ENCODE results near the gene CABLES2.

CABLES2 gene

GRCh38 chr20:62362590-62362940, 44.5 kb downstream of the CABLES2 start:
- DNase-seq (ENCODE audit: low read depth in 2 of 2): no peak
- no peak overlapping the region for H3K4me3 ChIP-seq (replicated peaks in 1 of 2; ENCODE audit: low read depth in 2 of 2, low read length in 2 of 2)
- TF ChIP-seq CTCF (IDR thresholded peaks at IDR 0.05; ENCODE audit: low read depth, low read length): no peak

GRCh38 chr20:62361799-62362589, 45.1 kb downstream of the CABLES2 start:
- TF ChIP-seq CTCF (IDR thresholded peaks at IDR 0.05; ENCODE audit: low read depth, low read length): no peak
- no peak for DNase-seq (ENCODE audit: low read depth in 2 of 2)
- H3K4me3 ChIP-seq (replicated peaks in 1 of 2; ENCODE audit: low read depth in 2 of 2, low read length in 2 of 2): no peak overlapping the region

GRCh38 chr20:62360854-62361798, 46.0 kb downstream of the CABLES2 start:
- H3K4me3 ChIP-seq (replicated peaks in 1 of 2; ENCODE audit: low read depth in 2 of 2, low read length in 2 of 2): no peak overlapping the region
- TF ChIP-seq CTCF (IDR thresholded peaks at IDR 0.05; ENCODE audit: low read depth, low read length): no peak
- peak in 1 of 2 donors; percentile 25 for DNase-seq (ENCODE audit: low read depth in 2 of 2)

GRCh38 chr20:62359491-62360121, 47.5 kb downstream of the CABLES2 start:
- peak; percentile 90 to 95 for DNase-seq (ENCODE audit: low read depth in 2 of 2)
- no peak for TF ChIP-seq CTCF (IDR thresholded peaks at IDR 0.05; ENCODE audit: low read depth, low read length)
- no peak overlapping the region for H3K4me3 ChIP-seq (replicated peaks in 1 of 2; ENCODE audit: low read depth in 2 of 2, low read length in 2 of 2)

GRCh38 chr20:62359043-62359490, 48.0 kb downstream of the CABLES2 start:
- no peak for TF ChIP-seq CTCF (IDR thresholded peaks at IDR 0.05; ENCODE audit: low read depth, low read length)
- H3K4me3 ChIP-seq (replicated peaks in 1 of 2; ENCODE audit: low read depth in 2 of 2, low read length in 2 of 2): peak overlapping the region in 1 of 2 donors; percentile 21

GRCh38 chr20:62358171-62359042, 48.7 kb downstream of the CABLES2 start:
- peak in 1 of 2 donors; percentile 49 for DNase-seq (ENCODE audit: low read depth in 2 of 2)
- no peak for TF ChIP-seq CTCF (IDR thresholded peaks at IDR 0.05; ENCODE audit: low read depth, low read length)
- H3K4me3 ChIP-seq (replicated peaks in 1 of 2; ENCODE audit: low read depth in 2 of 2, low read length in 2 of 2): no peak overlapping the region

More at GRCh38 chr20:62359043-62359490, 48.0 kb downstream of the CABLES2 start:
- DNase-seq (ENCODE audit: low read depth in 2 of 2): no peak
